ENCODE data around the gene CCDC92B.

GRCh38 chr17:2750721-2751120, 1.3 kb upstream of the CCDC92B start:
- TF ChIP-seq CTCF (IDR thresholded peaks at IDR 0.05) (no peak), POLR2A (IDR thresholded peaks at IDR 0.05) (no peak)

Measured in tibial nerve (tissue), 3 donors.